Upper lobe of left lung (tissue), 6 donors: ENCODE measurements around the gene HDAC7. TPM values are rescaled to one million over a fixed set of nuclear protein-coding genes. Genes with fewer than 3 reads are reported as not detected.

ENCODE experiments used
- ATAC-seq, 2 donors: fragments of 200-7000 bp; cut with Tn5 transposase; one replicate each; pipeline ENCODE4 v1.9.1; 2022; ENCODE audit warnings: mild to moderate bottlenecking in 2 of 2, moderate library complexity in 2 of 2; ENCODE audit not compliant: low FRiP score in 2 of 2
- DNase-seq, 2 donors: peaks; one replicate each; pipeline ENCODE4 v3.0.0-alpha.2; 2019 to 2020
- H3K27ac ChIP-seq, 4 donors: fragments of 200-600 bp; sonication (generic); one replicate each; pipeline ENCODE4 v1.5.1; 2016 to 2019
- H3K27me3 ChIP-seq, 4 donors: fragments of 200-600 bp; sonication (generic); one replicate each; pipeline ENCODE4 v1.5.1; 2017 to 2019
- H3K36me3 ChIP-seq, 4 donors: fragments of 200-600 bp; sonication (generic); one replicate each; pipeline ENCODE4 v1.5.1; 2016 to 2019
- H3K4me1 ChIP-seq, 4 donors: fragments of 200-600 bp; sonication (generic); one replicate each; pipeline ENCODE4 v1.5.1; 2018 to 2019
- H3K4me3 ChIP-seq, 4 donors: fragments of 200-600 bp; sonication (generic); one replicate each; pipeline ENCODE4 v1.5.1; 2017 to 2019; ENCODE audit warnings: mild to moderate bottlenecking in 2 of 4, moderate library complexity in 1 of 4
- H3K9me3 ChIP-seq, 4 donors: fragments of 200-600 bp; sonication (generic); one replicate each; pipeline ENCODE4 v1.5.1; 2018 to 2019
- CTCF ChIP-seq, 6 experiments: fragments of 450-650 bp in 4 of 6; fragments of 200-600 bp in 2 of 6; sonication (generic) in 2 of 6; IDR thresholded peaks; one replicate each; pipeline ENCODE4 v1.5.1; 2016 to 2019; ENCODE audit warnings: antibody characterized with exemption in 6 of 6
- EP300 ChIP-seq, 4 donors: sonication (generic); formaldehyde crosslinking; IDR thresholded peaks; one replicate each; pipeline ENCODE4 v1.5.1; 2017; ENCODE audit warnings: antibody characterized with exemption in 4 of 4, control low read depth in 2 of 4
- POLR2A ChIP-seq, 4 donors: fragments of 450-650 bp; IDR thresholded peaks; one replicate each; pipeline ENCODE4 v1.5.1; 2016 to 2017; ENCODE audit warnings: antibody characterized with exemption in 4 of 4, mild to moderate bottlenecking in 2 of 4
- POLR2AphosphoS5 ChIP-seq, 2 donors: sonication (generic); formaldehyde crosslinking; IDR thresholded peaks; one replicate each; pipeline ENCODE4 v1.5.1; 2017; ENCODE audit warnings: antibody characterized with exemption in 2 of 2
- WGBS, 2 donors: methylation state at CpG; one replicate each; pipeline ENCODE4 v1.1.5; 2017 to 2018; 5-methylcytosine and 5-hydroxymethylcytosine counted together
- total RNA-seq, 6 donors: library from RNA; depleted of rRNA in 4 of 6; stranded (reverse); fragments of >200 nt in 4 of 6; gene quantifications; one replicate each; pipeline versions ENCODE4 v1.1.0 to v1.2.1, GENCODE V29; 2016 to 2021
- donor health status: DM: no; HTN: no; CAD: no; lungs with moderate emphysema.
- donor health status: DM: no; HTN: yes; CAD: no; lungs with severe emphysema.

HDAC7 gene
- total RNA-seq, 6 donors from 2014 or later, result 66.6 to 164 (median 126) TPM

- ATAC-seq, result no peak
- TF ChIP-seq POLR2A (IDR thresholded peaks at IDR 0.05), result no peak
- no peak for TF ChIP-seq CTCF (IDR thresholded peaks at IDR 0.05)
- no peak for TF ChIP-seq POLR2AphosphoS5 (IDR thresholded peaks at IDR 0.05)
- TF ChIP-seq EP300 (IDR thresholded peaks at IDR 0.05), result no peak
- H3K4me1 ChIP-seq, result peaks cover 51 to 64% (median 55%) of the 10 kb centered on the region in 4 donors
- H3K27me3 ChIP-seq, result no peaks in the 10 kb centered on the region
- peak overlapping the region in 3 of 4 donors; percentile 58 to 74 (median 64) for H3K27ac ChIP-seq
- WGBS, 2 donors, result 88 to 92% methylated on average over 3 of the region's 3 CpGs
- H3K36me3 ChIP-seq, result peaks cover 0 to 4% (median 2%) of the 10 kb centered on the region in 4 donors
- no peaks in the 10 kb centered on the region for H3K9me3 ChIP-seq
- no peak for DNase-seq
- no peak overlapping the region for H3K4me3 ChIP-seq
Measured at GRCh38 chr12:47739297-47739696, 80.4 kb downstream of the HDAC7 start.

- DNase-seq (no peak), ATAC-seq (no peak)
- peak overlapping the region; percentile 53 to 76 (median 68) for H3K27ac ChIP-seq
- TF ChIP-seq CTCF (IDR thresholded peaks at IDR 0.05) (no peak), POLR2AphosphoS5 (IDR thresholded peaks at IDR 0.05) (no peak), EP300 (IDR thresholded peaks at IDR 0.05) (no peak), POLR2A (IDR thresholded peaks at IDR 0.05) (no peak)
- H3K4me3 ChIP-seq, result no peak overlapping the region
- peaks cover 0 to 4% (median 2%) of the 10 kb centered on the region in 4 donors for H3K36me3 ChIP-seq
- whole genome bisulfite sequencing, 2 donors, result 86 to 94% methylated on average over 4 to 9 of the region's 17 CpGs
- peaks cover 51 to 59% (median 55%) of the 10 kb centered on the region in 4 donors for H3K4me1 ChIP-seq
- H3K27me3 ChIP-seq, result no peaks in the 10 kb centered on the region
- no peaks in the 10 kb centered on the region for H3K9me3 ChIP-seq
Measured at GRCh38 chr12:47737936-47738594, 81.6 kb downstream of the HDAC7 start.

- Histone ChIP-seq H3K27me3 (no peaks in the 10 kb centered on the region), H3K36me3 (peaks cover 0 to 4% (median 2%) of the 10 kb centered on the region in 4 donors), H3K4me1 (peaks cover 51 to 59% (median 51%) of the 10 kb centered on the region in 4 donors), H3K9me3 (no peaks in the 10 kb centered on the region), H3K27ac (peak overlapping the region; percentile 59 to 76 (median 68)), H3K4me3 (no peak overlapping the region)
- WGBS, 2 donors, result 18 to 33% methylated on average over 6 to 18 of the region's 19 CpGs
- TF ChIP-seq EP300 (IDR thresholded peaks at IDR 0.05) (peak in 1 of 4 donors; percentile 55), POLR2A (IDR thresholded peaks at IDR 0.05) (peak in 1 of 4 donors; percentile 16), CTCF (IDR thresholded peaks at IDR 0.05) (no peak), POLR2AphosphoS5 (IDR thresholded peaks at IDR 0.05) (peak; percentile 34 to 73)
- DNase-seq (peak; percentile 90 to 95), ATAC-seq (peak; percentile 70 to 82)
Measured at GRCh38 chr12:47736877-47737676, 82.6 kb downstream of the HDAC7 start.

GRCh38 chr12:47736216-47736615 is 83.5 kb downstream of the HDAC7 start:
- 20 to 60% methylated on average over 3 to 4 of the region's 4 CpGs for WGBS, 2 donors
- Histone ChIP-seq H3K27me3 (no peaks in the 10 kb centered on the region), H3K36me3 (peaks cover 0 to 4% (median 2%) of the 10 kb centered on the region in 4 donors), H3K27ac (peak overlapping the region; percentile 59 to 76 (median 68)), H3K4me1 (peaks cover 42 to 54% (median 43%) of the 10 kb centered on the region in 4 donors), H3K4me3 (no peak overlapping the region), H3K9me3 (no peaks in the 10 kb centered on the region)
- TF ChIP-seq EP300 (IDR thresholded peaks at IDR 0.05) (no peak), POLR2A (IDR thresholded peaks at IDR 0.05) (no peak), CTCF (IDR thresholded peaks at IDR 0.05) (no peak)
- DNase-seq (peak in 1 of 2 donors; percentile 65), ATAC-seq (no peak)
